ENCODE measurements around the gene NPL. TPM values are rescaled to one million over a fixed set of nuclear protein-coding genes. Genes with fewer than 3 reads are reported as not detected.

NPL gene
- total and polyA plus RNA-seq, 2 of the 13 experiments (the other 11 are each of a cell fraction or from before 2014, with no cell fraction given) = 0.03 to 0.04 TPM

DNA sequence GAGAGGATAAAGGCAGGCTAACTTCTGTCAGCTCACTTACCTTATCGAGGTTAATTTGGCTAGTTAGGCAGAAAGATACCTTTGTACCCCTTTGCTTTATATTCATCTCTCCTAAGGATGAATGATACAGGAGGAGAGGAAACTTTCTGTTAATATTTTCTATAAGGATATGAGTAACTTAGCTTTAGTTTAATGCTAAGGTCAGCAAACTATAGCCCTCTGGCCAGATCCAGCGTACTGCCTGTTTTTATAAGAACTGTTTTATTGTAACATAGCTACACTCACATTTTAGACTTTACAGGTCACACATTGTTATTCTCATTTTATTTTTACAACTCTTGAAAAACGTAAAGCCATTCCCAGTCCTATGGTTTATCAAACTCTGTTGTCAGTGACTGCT is 67.6 kb downstream of the NPL start:
- intact Hi-C loops (cut with micrococcal nuclease; ENCODE audit: unreplicated experiment) (no loop called here), in situ Hi-C loops (cut with HindIII; ENCODE audit: extremely low pct_ligation_motif_present, low pct_unique_long_range_greater_than_20kb) (loop anchor here (25.0 kb wide), 1 partner anchor 280 kb away; no protein-coding TSS in a partner anchor)
- DNase-seq (ENCODE audit: low spot score) (no peak), FAIRE-seq (no peak), ATAC-seq (no peak)
- ChIA-PET POLR2A (no interaction called here), CTCF (ENCODE audit: low intra/inter-chr PET ratio, low total read pairs) (no interaction called here)
- no TSS peak for BruUV-seq (replicated peaks)
- Histone ChIP-seq H3K4me3 (replicated peaks in 1 of 3; ENCODE audit: insufficient read depth in 1 of 3, low read depth in 2 of 3, low read length in 3 of 3) (no peak overlapping the region), H3K79me2 (ENCODE audit: insufficient read depth, low read length) (peaks cover 8% of the 10 kb centered on the region), H3K4me1 (ENCODE audit: insufficient read depth, low read length) (peaks cover 22% of the 10 kb centered on the region), H4K20me1 (ENCODE audit: insufficient read depth, low read length) (no peaks in the 10 kb centered on the region; the same call in 1 of the 2 replicates), H3K9me3 (ENCODE audit: low read length) (no peaks in the 10 kb centered on the region), H3K27me3 (ENCODE audit: control insufficient read depth in 1 of 2, insufficient read depth in 2 of 2, low read length in 2 of 2) (no peaks in the 10 kb centered on the region), H3K9ac (ENCODE audit: insufficient read depth, low read depth, low read length) (no peak overlapping the region), H2AFZ (ENCODE audit: low read length) (no peak overlapping the region), H3K27ac (ENCODE audit: extremely low read length, insufficient read depth, low read length) (no peak overlapping the region), H3K36me3 (replicated peaks in 1 of 2; ENCODE audit: control insufficient read depth in 1 of 2, insufficient read depth in 2 of 2, low read length in 2 of 2) (peaks cover 33 to 92% of the 10 kb centered on the region in 2 experiments), H3K4me2 (ENCODE audit: low read depth, low read length) (no peak overlapping the region)
- 98% methylated on average over 3 of the region's 3 CpGs for WGBS (ENCODE audit: low lambda C conversion rate)
- TF ChIP-seq MAFK (conservative IDR thresholded peaks at IDR 0.05 in 1 of 2, IDR thresholded peaks at IDR 0.05 in 1 of 2; ENCODE audit: low read length in 2 of 2) = peak; percentile 7 to 72; a peak in 2 of 4 replicates
- TF ChIP-seq, protein P1, sequence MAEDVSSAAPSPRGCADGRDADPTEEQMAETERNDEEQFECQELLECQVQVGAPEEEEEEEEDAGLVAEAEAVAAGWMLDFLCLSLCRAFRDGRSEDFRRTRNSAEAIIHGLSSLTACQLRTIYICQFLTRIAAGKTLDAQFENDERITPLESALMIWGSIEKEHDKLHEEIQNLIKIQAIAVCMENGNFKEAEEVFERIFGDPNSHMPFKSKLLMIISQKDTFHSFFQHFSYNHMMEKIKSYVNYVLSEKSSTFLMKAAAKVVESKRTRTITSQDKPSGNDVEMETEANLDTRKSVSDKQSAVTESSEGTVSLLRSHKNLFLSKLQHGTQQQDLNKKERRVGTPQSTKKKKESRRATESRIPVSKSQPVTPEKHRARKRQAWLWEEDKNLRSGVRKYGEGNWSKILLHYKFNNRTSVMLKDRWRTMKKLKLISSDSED (CRISPR knock-in tag; IDR thresholded peaks at IDR 0.05) = no peak
- TF ChIP-seq, protein P2, sequence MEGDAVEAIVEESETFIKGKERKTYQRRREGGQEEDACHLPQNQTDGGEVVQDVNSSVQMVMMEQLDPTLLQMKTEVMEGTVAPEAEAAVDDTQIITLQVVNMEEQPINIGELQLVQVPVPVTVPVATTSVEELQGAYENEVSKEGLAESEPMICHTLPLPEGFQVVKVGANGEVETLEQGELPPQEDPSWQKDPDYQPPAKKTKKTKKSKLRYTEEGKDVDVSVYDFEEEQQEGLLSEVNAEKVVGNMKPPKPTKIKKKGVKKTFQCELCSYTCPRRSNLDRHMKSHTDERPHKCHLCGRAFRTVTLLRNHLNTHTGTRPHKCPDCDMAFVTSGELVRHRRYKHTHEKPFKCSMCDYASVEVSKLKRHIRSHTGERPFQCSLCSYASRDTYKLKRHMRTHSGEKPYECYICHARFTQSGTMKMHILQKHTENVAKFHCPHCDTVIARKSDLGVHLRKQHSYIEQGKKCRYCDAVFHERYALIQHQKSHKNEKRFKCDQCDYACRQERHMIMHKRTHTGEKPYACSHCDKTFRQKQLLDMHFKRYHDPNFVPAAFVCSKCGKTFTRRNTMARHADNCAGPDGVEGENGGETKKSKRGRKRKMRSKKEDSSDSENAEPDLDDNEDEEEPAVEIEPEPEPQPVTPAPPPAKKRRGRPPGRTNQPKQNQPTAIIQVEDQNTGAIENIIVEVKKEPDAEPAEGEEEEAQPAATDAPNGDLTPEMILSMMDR (CRISPR knock-in tag; IDR thresholded peaks at IDR 0.05) = no peak
- no peak for TF ChIP-seq HES4 (CRISPR knock-in tag; IDR thresholded peaks at IDR 0.05; ENCODE audit: borderline replicate concordance)
- TF ChIP-seq, protein P3, sequence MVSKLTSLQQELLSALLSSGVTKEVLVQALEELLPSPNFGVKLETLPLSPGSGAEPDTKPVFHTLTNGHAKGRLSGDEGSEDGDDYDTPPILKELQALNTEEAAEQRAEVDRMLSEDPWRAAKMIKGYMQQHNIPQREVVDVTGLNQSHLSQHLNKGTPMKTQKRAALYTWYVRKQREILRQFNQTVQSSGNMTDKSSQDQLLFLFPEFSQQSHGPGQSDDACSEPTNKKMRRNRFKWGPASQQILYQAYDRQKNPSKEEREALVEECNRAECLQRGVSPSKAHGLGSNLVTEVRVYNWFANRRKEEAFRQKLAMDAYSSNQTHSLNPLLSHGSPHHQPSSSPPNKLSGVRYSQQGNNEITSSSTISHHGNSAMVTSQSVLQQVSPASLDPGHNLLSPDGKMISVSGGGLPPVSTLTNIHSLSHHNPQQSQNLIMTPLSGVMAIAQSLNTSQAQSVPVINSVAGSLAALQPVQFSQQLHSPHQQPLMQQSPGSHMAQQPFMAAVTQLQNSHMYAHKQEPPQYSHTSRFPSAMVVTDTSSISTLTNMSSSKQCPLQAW (CRISPR knock-in tag; IDR thresholded peaks at IDR 0.05) = no peak
- TF ChIP-seq, protein P4, sequence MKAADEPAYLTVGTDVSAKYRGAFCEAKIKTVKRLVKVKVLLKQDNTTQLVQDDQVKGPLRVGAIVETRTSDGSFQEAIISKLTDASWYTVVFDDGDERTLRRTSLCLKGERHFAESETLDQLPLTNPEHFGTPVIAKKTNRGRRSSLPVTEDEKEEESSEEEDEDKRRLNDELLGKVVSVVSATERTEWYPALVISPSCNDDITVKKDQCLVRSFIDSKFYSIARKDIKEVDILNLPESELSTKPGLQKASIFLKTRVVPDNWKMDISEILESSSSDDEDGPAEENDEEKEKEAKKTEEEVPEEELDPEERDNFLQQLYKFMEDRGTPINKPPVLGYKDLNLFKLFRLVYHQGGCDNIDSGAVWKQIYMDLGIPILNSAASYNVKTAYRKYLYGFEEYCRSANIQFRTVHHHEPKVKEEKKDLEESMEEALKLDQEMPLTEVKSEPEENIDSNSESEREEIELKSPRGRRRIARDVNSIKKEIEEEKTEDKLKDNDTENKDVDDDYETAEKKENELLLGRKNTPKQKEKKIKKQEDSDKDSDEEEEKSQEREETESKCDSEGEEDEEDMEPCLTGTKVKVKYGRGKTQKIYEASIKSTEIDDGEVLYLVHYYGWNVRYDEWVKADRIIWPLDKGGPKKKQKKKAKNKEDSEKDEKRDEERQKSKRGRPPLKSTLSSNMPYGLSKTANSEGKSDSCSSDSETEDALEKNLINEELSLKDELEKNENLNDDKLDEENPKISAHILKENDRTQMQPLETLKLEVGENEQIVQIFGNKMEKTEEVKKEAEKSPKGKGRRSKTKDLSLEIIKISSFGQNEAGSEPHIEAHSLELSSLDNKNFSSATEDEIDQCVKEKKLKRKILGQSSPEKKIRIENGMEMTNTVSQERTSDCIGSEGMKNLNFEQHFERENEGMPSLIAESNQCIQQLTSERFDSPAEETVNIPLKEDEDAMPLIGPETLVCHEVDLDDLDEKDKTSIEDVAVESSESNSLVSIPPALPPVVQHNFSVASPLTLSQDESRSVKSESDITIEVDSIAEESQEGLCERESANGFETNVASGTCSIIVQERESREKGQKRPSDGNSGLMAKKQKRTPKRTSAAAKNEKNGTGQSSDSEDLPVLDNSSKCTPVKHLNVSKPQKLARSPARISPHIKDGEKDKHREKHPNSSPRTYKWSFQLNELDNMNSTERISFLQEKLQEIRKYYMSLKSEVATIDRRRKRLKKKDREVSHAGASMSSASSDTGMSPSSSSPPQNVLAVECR (CRISPR knock-in tag; IDR thresholded peaks at IDR 0.05; ENCODE audit: borderline replicate concordance) = no peak
- TF ChIP-seq, protein P5, sequence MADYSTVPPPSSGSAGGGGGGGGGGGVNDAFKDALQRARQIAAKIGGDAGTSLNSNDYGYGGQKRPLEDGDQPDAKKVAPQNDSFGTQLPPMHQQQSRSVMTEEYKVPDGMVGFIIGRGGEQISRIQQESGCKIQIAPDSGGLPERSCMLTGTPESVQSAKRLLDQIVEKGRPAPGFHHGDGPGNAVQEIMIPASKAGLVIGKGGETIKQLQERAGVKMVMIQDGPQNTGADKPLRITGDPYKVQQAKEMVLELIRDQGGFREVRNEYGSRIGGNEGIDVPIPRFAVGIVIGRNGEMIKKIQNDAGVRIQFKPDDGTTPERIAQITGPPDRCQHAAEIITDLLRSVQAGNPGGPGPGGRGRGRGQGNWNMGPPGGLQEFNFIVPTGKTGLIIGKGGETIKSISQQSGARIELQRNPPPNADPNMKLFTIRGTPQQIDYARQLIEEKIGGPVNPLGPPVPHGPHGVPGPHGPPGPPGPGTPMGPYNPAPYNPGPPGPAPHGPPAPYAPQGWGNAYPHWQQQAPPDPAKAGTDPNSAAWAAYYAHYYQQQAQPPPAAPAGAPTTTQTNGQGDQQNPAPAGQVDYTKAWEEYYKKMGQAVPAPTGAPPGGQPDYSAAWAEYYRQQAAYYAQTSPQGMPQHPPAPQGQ (CRISPR knock-in tag; IDR thresholded peaks at IDR 0.05; ENCODE audit: borderline replicate concordance) = no peak
- TF ChIP-seq MEF2D (CRISPR knock-in tag; IDR thresholded peaks at IDR 0.05) = no peak
- TF ChIP-seq ZBTB3 (CRISPR knock-in tag; IDR thresholded peaks at IDR 0.05; ENCODE audit: borderline replicate concordance, low read depth) = no peak
- no peak for TF ChIP-seq ZNF256 (CRISPR knock-in tag; conservative IDR thresholded peaks at IDR 0.05)
- no peak for TF ChIP-seq ZFP41 (CRISPR knock-in tag; IDR thresholded peaks at IDR 0.05; ENCODE audit: borderline replicate concordance)
- TF ChIP-seq MAFF (IDR thresholded peaks at IDR 0.05; ENCODE audit: low read depth, low read length) = peak; percentile 36; the same call in 1 of the 2 replicates

Data from HepG2 (cell line).